HepG2 (cell line): Measurements from ENCODE around the gene ABCC1. TPM values are rescaled to one million over a fixed set of nuclear protein-coding genes. Genes with fewer than 3 reads are reported as not detected.
A peak's percentile ranks its signal among the peaks of the same experiment; 100 is the strongest.

Experiments
- ATAC-seq: fragments of 200-7000 bp; cut with Tn5 transposase; 3 replicates; pipeline ENCODE4 v1.9.1; 2020; ENCODE audit warnings: mild to moderate bottlenecking, moderate library complexity
- BruUV-seq: library from RNA; stranded (reverse); fragments of 400-500 nt; replicated peaks from 2 replicates; lab custom pipeline; 2021; lab: Mats Ljungman, UMichigan
- CTCF ChIA-PET: fragments of 300-600 bp; formaldehyde crosslinking; extraction: SDS; loops from one replicate; lab custom pipeline; 2021; ENCODE audit warnings: low total read pairs, inconsistent platforms, low intra/inter-chr PET ratio; lab: Yijun Ruan, JAX
- POLR2A ChIA-PET: fragments of 350-600 bp; sonication (Branson Sonifier 250); formaldehyde crosslinking; loops from one replicate; lab custom pipeline; 2020; ENCODE audit warnings: antibody characterized with exemption, inconsistent platforms; lab: Yijun Ruan, JAX
- DNase-seq: peaks from one replicate; pipeline ENCODE4 v3.0.0-alpha.2; 2015; ENCODE audit warnings: low spot score
- FAIRE-seq: peaks from 3 replicates; lab custom pipeline; 2011; peaks lifted over from hg19 to GRCh38; lab: Jason Lieb, UNC
- H2AFZ ChIP-seq: one replicate; pipeline ENCODE4 v1.6.1; 2011; ENCODE audit warnings: low read length, inconsistent platforms
- H3K27ac ChIP-seq: fragments of 300-600 bp; 3 replicates; pipeline ENCODE4 v1.8.0; 2011; ENCODE audit warnings: mixed run types, mild to moderate bottlenecking, mixed read lengths, low read length, inconsistent platforms; ENCODE audit not compliant: insufficient read depth; ENCODE audit errors: extremely low read length
- H3K27me3 ChIP-seq, 2 experiments: fragments of 200-600 bp in 1 of 2; 2 replicates in 1 of 2; 3 replicates in 1 of 2; pipeline versions ENCODE4 v1.6.0 to v1.8.0; 2011; ENCODE audit warnings: low read length in 2 of 2, mild to moderate bottlenecking in 2 of 2, moderate library complexity in 2 of 2, inconsistent platforms in 1 of 2; ENCODE audit not compliant: insufficient read depth in 2 of 2, control insufficient read depth in 1 of 2
- H3K36me3 ChIP-seq, 2 experiments: fragments of 200-600 bp in 1 of 2; replicated peaks in 1 of 2; 2 replicates in 1 of 2; 3 replicates in 1 of 2; pipeline versions ENCODE4 v1.5.1 to v1.8.0; 2011; ENCODE audit warnings: low read length in 2 of 2, inconsistent platforms in 1 of 2; ENCODE audit not compliant: insufficient read depth in 2 of 2, control insufficient read depth in 1 of 2
- H3K4me1 ChIP-seq: 2 replicates; pipeline ENCODE4 v1.5.1; 2012; ENCODE audit warnings: low read length, inconsistent platforms; ENCODE audit not compliant: insufficient read depth
- H3K4me2 ChIP-seq: 2 replicates; pipeline ENCODE4 v1.6.0; 2011; ENCODE audit warnings: low read depth, low read length, inconsistent platforms
- H3K4me3 ChIP-seq, 3 experiments: fragments of 200-600 bp in 1 of 3; sonication (generic), shearing (Covaris generic) in 1 of 3; replicated peaks in 1 of 3; 2 replicates each; pipeline ENCODE4 v1.5.1; 2011 to 2016; ENCODE audit warnings: low read length in 3 of 3, inconsistent platforms in 2 of 3, low read depth in 2 of 3, mild to moderate bottlenecking in 2 of 3, control low read depth in 1 of 3, mixed read lengths in 1 of 3; ENCODE audit not compliant: insufficient read depth in 1 of 3
- H3K79me2 ChIP-seq: one replicate; pipeline ENCODE4 v1.6.1; 2011; ENCODE audit warnings: low read length, inconsistent platforms; ENCODE audit not compliant: insufficient read depth
- H3K9ac ChIP-seq: 2 replicates; pipeline ENCODE4 v1.6.0; 2011; ENCODE audit warnings: mild to moderate bottlenecking, low read depth, low read length, inconsistent platforms; ENCODE audit not compliant: insufficient read depth
- H3K9me3 ChIP-seq: 2 replicates; pipeline ENCODE4 v1.5.1; 2012; ENCODE audit warnings: mild to moderate bottlenecking, low read length
- H4K20me1 ChIP-seq: 2 replicates; pipeline ENCODE4 v1.6.0; 2011; ENCODE audit warnings: inconsistent platforms, mild to moderate bottlenecking, low read length, moderate library complexity; ENCODE audit not compliant: insufficient read depth
- FIP1L1 ChIP-seq: fragments of 200-400 bp; formaldehyde crosslinking; IDR thresholded peaks from 2 replicates; pipeline ENCODE4 v1.6.1; 2018; ENCODE audit warnings: low read depth, mild to moderate bottlenecking, low read length, moderate library complexity, borderline replicate concordance; ENCODE audit not compliant: insufficient read depth
- GTF3A ChIP-seq: sonication (generic); formaldehyde crosslinking; conservative IDR thresholded peaks from 2 replicates; pipeline ENCODE4 v1.4.0; 2020; ENCODE audit warnings: mild to moderate bottlenecking, missing genetic modification reagents
- ISX ChIP-seq: sonication (generic); formaldehyde crosslinking; conservative IDR thresholded peaks from 2 replicates; pipeline ENCODE4 v1.5.0; 2020; ENCODE audit warnings: missing genetic modification reagents
- ZKSCAN1 ChIP-seq: fragments of 150-350 bp; IDR thresholded peaks from 2 replicates; pipeline ENCODE4 v1.6.1; 2014; ENCODE audit warnings: low read length
- WGBS: methylation state at CpG from one replicate; pipeline ENCODE4 v1.1.6; 2017; ENCODE audit warnings: low lambda C conversion rate; 5-methylcytosine and 5-hydroxymethylcytosine counted together
- in situ Hi-C: cut with HindIII; loops from 2 replicates; pipeline ENCODE4 v1.10.0; 2017; ENCODE audit warnings: low pct_unique_long_range_greater_than_20kb; ENCODE audit not compliant: extremely low pct_ligation_motif_present
- intact Hi-C: fragments of 100-400 bp; cut with micrococcal nuclease; formaldehyde crosslinking; loops from one replicate; pipeline ENCODE4 v1.10.0; 2022; ENCODE audit not compliant: unreplicated experiment
- polyA plus RNA-seq, 8 experiments: library from polyadenylated mRNA; depleted of rRNA in 3 of 8; stranded (reverse) in 7 of 8; unstranded in 1 of 8; fragments of >200 nt; fragmentation: Illumina TruSeq in 4 of 8; extraction: Trizol in 4 of 8; gene quantifications; 2 replicates each; pipeline versions ENCODE4 v1.2.1 to v1.2.3, GENCODE V29; 2011 to 2016; ENCODE audit warnings: low read depth in 4 of 8, missing spikeins in 1 of 8, mixed read lengths in 1 of 8; ENCODE audit not compliant: insufficient read depth in 1 of 8
- total RNA-seq, 5 experiments: library from RNA; depleted of rRNA; stranded (reverse); fragments of >200 nt; fragmentation: Illumina TruSeq; extraction: Trizol; gene quantifications; 2 replicates each; pipeline ENCODE4 v1.2.3, GENCODE V29; 2016; ENCODE audit warnings: low read depth in 1 of 5
- TF ChIP-seq, protein P1 (sequence below): sonication (generic); formaldehyde crosslinking; IDR thresholded peaks from 2 replicates; pipeline ENCODE4 v1.4.0; 2020; ENCODE audit warnings: mild to moderate bottlenecking, low read depth, missing genetic modification reagents
- TF ChIP-seq, protein P2 (sequence below): sonication (generic); formaldehyde crosslinking; IDR thresholded peaks from 2 replicates; pipeline ENCODE4 v1.5.0; 2020; ENCODE audit warnings: missing genetic modification reagents

The ABCC1 gene
- total and polyA plus RNA-seq, 2 of the 13 experiments (the other 11 are each of a cell fraction or from before 2014, with no cell fraction given): 13.0 to 30.6 TPM

- Histone ChIP-seq H3K9ac (no peak overlapping the region), H3K4me3 (no peak overlapping the region), H4K20me1 (no peaks in the 10 kb centered on the region), H2AFZ (no peak overlapping the region), H3K9me3 (no peaks in the 10 kb centered on the region), H3K27ac (no peak overlapping the region), H3K4me1 (no peaks in the 10 kb centered on the region), H3K36me3 (peaks cover 30 to 69% of the 10 kb centered on the region in 2 experiments), H3K79me2 (no peaks in the 10 kb centered on the region), H3K4me2 (no peak overlapping the region), H3K27me3 (no peaks in the 10 kb centered on the region)
- WGBS: 77% methylated on average over 5 of the region's 5 CpGs
- ChIA-PET CTCF (no interaction called here), POLR2A (interaction anchor here (2.6 kb wide), 1 partner anchor 10 kb away, joined by 7 read pairs; no protein-coding TSS in a partner anchor)
- FAIRE-seq (no peak), DNase-seq (no peak), ATAC-seq (no peak)
- no TSS peak for BruUV-seq
- in situ Hi-C loops: no loop called here
- TF ChIP-seq, protein P1, sequence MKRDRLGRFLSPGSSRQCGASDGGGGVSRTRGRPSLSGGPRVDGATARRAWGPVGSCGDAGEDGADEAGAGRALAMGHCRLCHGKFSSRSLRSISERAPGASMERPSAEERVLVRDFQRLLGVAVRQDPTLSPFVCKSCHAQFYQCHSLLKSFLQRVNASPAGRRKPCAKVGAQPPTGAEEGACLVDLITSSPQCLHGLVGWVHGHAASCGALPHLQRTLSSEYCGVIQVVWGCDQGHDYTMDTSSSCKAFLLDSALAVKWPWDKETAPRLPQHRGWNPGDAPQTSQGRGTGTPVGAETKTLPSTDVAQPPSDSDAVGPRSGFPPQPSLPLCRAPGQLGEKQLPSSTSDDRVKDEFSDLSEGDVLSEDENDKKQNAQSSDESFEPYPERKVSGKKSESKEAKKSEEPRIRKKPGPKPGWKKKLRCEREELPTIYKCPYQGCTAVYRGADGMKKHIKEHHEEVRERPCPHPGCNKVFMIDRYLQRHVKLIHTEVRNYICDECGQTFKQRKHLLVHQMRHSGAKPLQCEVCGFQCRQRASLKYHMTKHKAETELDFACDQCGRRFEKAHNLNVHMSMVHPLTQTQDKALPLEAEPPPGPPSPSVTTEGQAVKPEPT: no peak
- TF ChIP-seq FIP1L1: no peak
- peak; percentile 89 for TF ChIP-seq ZKSCAN1
- intact Hi-C loops: no loop called here
These were observed 83.0 kb downstream of the ABCC1 start for GRCh38 chr16:16032271-16032979.

DNA sequence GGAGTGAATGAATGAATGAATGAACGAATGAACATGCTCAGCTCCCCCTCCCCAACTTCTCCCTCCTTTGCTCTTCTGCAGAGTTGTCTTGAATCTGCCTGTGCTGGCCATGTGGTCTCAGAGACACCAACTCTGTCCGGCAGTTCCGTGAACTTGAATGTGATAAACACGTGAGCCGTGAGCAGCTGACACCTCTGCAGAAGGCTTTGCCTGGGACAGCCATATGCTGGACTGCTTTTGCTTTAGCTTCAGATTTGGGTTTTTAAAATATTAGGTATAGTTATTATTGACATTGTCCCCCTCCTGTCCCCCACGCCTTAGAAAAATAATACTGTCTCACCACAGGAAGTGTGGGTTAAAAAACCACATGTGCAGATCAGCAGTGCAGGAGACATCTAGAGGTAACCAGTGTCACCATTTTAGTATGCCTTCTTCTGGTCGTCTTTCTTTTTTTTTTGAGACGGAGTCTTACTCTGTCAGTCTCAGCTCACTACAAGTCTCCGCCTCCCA, 83.8 kb downstream of the ABCC1 start:
- WGBS: 74% methylated on average over 9 of the region's 9 CpGs
- no peak for TF ChIP-seq GTF3A (CRISPR knock-in tag)
- no peak for TF ChIP-seq ISX (CRISPR knock-in tag)
- TF ChIP-seq, protein P2, sequence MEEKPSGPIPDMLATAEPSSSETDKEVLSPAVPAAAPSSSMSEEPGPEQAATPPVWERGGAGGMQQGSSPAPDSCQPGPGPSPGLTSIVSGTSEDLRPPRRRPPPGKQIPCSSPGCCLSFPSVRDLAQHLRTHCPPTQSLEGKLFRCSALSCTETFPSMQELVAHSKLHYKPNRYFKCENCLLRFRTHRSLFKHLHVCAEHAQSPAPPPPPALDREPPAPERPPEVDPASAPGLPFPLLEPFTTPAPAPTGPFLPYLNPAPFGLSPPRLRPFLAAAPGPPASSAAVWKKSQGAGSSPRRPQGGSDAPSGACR (CRISPR knock-in tag): no peak
- Histone ChIP-seq H3K79me2 (no peaks in the 10 kb centered on the region), H4K20me1 (no peaks in the 10 kb centered on the region), H3K36me3 (peaks cover 37 to 72% of the 10 kb centered on the region in 2 experiments), H3K9ac (no peak overlapping the region), H3K9me3 (no peaks in the 10 kb centered on the region), H3K4me2 (no peak overlapping the region), H3K4me3 (no peak overlapping the region), H3K4me1 (no peaks in the 10 kb centered on the region), H2AFZ (no peak overlapping the region), H3K27me3 (no peaks in the 10 kb centered on the region), H3K27ac (no peak overlapping the region)
- no peak for ATAC-seq
- no peak for FAIRE-seq
- in situ Hi-C loops: no loop called here
- ChIA-PET CTCF (no interaction called here), POLR2A (no interaction called here)
- intact Hi-C loops: no loop called here
- no TSS peak for BruUV-seq
- no peak for DNase-seq
